ENCODE results near the gene PARD3B. TPM values are rescaled to one million over a fixed set of nuclear protein-coding genes. Genes with fewer than 3 reads are reported as not detected.

PARD3B gene
- total and polyA plus RNA-seq, 2 experiments from 2014 or later: 3.5 to 4.4 TPM

DNA sequence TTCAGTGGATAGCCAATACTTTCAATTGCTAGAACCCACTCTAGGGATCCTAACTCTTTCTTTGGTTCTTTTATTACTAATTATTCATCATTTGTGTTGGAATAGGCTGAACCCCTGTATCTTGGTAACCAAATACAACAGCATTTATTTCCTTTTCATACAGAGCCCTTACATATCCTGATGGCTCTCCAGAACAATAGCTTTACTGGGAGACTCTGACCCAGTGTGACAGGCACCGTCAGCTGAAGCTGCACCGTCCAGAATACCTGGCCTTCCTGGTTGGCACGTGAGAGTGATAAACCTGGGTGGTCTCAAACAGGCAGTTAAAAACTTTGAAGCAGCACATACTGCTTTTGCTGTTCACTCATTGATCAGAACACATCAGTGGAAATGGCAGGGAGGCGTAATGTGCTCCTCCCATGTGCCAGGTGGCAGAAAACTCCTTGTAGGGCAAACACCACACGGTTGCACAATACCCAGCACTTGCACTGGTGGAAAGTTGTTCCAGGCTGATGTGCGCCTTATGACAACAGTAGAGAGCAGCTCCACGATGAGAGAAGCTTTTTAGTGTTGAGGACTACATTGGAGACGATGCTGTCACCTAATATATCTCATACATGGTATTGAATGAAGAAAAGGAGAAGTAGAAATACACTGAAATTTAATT, 456.2 kb downstream of the PARD3B start:
- no peak for ATAC-seq

More for the DNA sequence above, 456.2 kb downstream of the PARD3B start:
- no peak overlapping the region for H3K27ac Mint-ChIP-seq
- peaks cover 5% of the 10 kb centered on the region; the same call in 2 of the 3 replicates for H3K36me3 Mint-ChIP-seq (ENCODE audit: low read depth)
- peaks cover 5% of the 10 kb centered on the region for H3K4me1 Mint-ChIP-seq
- Histone ChIP-seq H3K36me3 (ENCODE audit: insufficient read depth) (no peaks in the 10 kb centered on the region), H2AFZ (no peak overlapping the region), H3K4me1 (ENCODE audit: insufficient read depth) (no peaks in the 10 kb centered on the region), H3K27me3 (ENCODE audit: insufficient read depth) (no peaks in the 10 kb centered on the region), H3K9me2 (ENCODE audit: insufficient read depth) (no peaks in the 10 kb centered on the region), H3F3A (replicated peaks; ENCODE audit: low read depth) (no peaks in the 10 kb centered on the region), H4K20me1 (replicated peaks; ENCODE audit: insufficient read depth) (no peaks in the 10 kb centered on the region), H3K79me2 (replicated peaks; ENCODE audit: insufficient read depth) (no peaks in the 10 kb centered on the region), H3K27ac (ENCODE audit: low read depth) (no peak overlapping the region), H3K4me2 (no peak overlapping the region), H3K4me3 (no peak overlapping the region)
- no peak overlapping the region for H3K4me3 Mint-ChIP-seq
- no peak for DNase-seq (ENCODE audit: low spot score)
- TF ChIP-seq ZNF331 (CRISPR knock-in tag; IDR thresholded peaks at IDR 0.05; ENCODE audit: low read depth) (no peak), REST (IDR thresholded peaks at IDR 0.05; ENCODE audit: unreplicated experiment) (no peak), EZH2phosphoT487 (IDR thresholded peaks at IDR 0.05; ENCODE audit: unreplicated experiment) (no peak), JUNB (IDR thresholded peaks at IDR 0.05; ENCODE audit: unreplicated experiment) (no peak), NANOG (IDR thresholded peaks at IDR 0.05; ENCODE audit: borderline replicate concordance) (no peak), POLR2AphosphoS5 (IDR thresholded peaks at IDR 0.05; ENCODE audit: low read depth) (no peak)
- TF ChIP-seq, protein P1, sequence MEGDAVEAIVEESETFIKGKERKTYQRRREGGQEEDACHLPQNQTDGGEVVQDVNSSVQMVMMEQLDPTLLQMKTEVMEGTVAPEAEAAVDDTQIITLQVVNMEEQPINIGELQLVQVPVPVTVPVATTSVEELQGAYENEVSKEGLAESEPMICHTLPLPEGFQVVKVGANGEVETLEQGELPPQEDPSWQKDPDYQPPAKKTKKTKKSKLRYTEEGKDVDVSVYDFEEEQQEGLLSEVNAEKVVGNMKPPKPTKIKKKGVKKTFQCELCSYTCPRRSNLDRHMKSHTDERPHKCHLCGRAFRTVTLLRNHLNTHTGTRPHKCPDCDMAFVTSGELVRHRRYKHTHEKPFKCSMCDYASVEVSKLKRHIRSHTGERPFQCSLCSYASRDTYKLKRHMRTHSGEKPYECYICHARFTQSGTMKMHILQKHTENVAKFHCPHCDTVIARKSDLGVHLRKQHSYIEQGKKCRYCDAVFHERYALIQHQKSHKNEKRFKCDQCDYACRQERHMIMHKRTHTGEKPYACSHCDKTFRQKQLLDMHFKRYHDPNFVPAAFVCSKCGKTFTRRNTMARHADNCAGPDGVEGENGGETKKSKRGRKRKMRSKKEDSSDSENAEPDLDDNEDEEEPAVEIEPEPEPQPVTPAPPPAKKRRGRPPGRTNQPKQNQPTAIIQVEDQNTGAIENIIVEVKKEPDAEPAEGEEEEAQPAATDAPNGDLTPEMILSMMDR (conservative IDR thresholded peaks at IDR 0.05; ENCODE audit: low read depth in 2 of 2): no peak
- TF ChIP-seq, protein P2, sequence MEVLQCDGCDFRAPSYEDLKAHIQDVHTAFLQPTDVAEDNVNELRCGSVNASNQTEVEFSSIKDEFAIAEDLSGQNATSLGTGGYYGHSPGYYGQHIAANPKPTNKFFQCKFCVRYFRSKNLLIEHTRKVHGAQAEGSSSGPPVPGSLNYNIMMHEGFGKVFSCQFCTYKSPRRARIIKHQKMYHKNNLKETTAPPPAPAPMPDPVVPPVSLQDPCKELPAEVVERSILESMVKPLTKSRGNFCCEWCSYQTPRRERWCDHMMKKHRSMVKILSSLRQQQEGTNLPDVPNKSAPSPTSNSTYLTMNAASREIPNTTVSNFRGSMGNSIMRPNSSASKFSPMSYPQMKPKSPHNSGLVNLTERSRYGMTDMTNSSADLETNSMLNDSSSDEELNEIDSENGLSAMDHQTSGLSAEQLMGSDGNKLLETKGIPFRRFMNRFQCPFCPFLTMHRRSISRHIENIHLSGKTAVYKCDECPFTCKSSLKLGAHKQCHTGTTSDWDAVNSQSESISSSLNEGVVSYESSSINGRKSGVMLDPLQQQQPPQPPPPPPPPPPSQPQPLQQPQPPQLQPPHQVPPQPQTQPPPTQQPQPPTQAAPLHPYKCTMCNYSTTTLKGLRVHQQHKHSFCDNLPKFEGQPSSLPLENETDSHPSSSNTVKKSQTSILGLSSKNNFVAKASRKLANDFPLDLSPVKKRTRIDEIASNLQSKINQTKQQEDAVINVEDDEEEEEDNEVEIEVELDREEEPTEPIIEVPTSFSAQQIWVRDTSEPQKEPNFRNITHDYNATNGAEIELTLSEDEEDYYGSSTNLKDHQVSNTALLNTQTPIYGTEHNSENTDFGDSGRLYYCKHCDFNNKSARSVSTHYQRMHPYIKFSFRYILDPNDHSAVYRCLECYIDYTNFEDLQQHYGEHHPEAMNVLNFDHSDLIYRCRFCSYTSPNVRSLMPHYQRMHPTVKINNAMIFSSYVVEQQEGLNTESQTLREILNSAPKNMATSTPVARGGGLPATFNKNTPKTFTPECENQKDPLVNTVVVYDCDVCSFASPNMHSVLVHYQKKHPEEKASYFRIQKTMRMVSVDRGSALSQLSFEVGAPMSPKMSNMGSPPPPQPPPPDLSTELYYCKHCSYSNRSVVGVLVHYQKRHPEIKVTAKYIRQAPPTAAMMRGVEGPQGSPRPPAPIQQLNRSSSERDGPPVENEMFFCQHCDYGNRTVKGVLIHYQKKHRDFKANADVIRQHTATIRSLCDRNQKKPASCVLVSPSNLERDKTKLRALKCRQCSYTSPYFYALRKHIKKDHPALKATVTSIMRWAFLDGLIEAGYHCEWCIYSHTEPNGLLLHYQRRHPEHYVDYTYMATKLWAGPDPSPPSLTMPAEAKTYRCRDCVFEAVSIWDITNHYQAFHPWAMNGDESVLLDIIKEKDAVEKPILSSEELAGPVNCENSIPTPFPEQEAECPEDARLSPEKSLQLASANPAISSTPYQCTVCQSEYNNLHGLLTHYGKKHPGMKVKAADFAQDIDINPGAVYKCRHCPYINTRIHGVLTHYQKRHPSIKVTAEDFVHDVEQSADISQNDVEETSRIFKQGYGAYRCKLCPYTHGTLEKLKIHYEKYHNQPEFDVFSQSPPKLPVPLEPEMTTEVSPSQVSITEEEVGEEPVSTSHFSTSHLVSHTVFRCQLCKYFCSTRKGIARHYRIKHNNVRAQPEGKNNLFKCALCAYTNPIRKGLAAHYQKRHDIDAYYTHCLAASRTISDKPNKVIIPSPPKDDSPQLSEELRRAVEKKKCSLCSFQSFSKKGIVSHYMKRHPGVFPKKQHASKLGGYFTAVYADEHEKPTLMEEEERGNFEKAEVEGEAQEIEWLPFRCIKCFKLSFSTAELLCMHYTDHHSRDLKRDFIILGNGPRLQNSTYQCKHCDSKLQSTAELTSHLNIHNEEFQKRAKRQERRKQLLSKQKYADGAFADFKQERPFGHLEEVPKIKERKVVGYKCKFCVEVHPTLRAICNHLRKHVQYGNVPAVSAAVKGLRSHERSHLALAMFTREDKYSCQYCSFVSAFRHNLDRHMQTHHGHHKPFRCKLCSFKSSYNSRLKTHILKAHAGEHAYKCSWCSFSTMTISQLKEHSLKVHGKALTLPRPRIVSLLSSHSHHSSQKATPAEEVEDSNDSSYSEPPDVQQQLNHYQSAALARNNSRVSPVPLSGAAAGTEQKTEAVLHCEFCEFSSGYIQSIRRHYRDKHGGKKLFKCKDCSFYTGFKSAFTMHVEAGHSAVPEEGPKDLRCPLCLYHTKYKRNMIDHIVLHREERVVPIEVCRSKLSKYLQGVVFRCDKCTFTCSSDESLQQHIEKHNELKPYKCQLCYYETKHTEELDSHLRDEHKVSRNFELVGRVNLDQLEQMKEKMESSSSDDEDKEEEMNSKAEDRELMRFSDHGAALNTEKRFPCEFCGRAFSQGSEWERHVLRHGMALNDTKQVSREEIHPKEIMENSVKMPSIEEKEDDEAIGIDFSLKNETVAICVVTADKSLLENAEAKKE (CRISPR knock-in tag; IDR thresholded peaks at IDR 0.05): no peak
- H3K27me3 Mint-ChIP-seq (ENCODE audit: insufficient read depth, low read depth, poor library complexity): no peaks in the 10 kb centered on the region
- H3K9me3 Mint-ChIP-seq: peaks cover 4% of the 10 kb centered on the region; the same call in 2 of the 3 replicates
